Upper lobe of left lung (tissue), 6 donors: Measurements from ENCODE around the gene PLD2. TPM values are rescaled to one million over a fixed set of nuclear protein-coding genes. Genes with fewer than 3 reads are reported as not detected.

ENCODE experiments used
- ATAC-seq, 2 donors: fragments of 200-7000 bp; cut with Tn5 transposase; one replicate each; pipeline ENCODE4 v1.9.1; 2022; ENCODE audit warnings: mild to moderate bottlenecking in 2 of 2, moderate library complexity in 2 of 2; ENCODE audit not compliant: low FRiP score in 2 of 2
- DNase-seq, 2 donors: peaks; one replicate each; pipeline ENCODE4 v3.0.0-alpha.2; 2019 to 2020
- H3K27ac ChIP-seq, 4 donors: fragments of 200-600 bp; sonication (generic); one replicate each; pipeline ENCODE4 v1.5.1; 2016 to 2019
- H3K27me3 ChIP-seq, 4 donors: fragments of 200-600 bp; sonication (generic); one replicate each; pipeline ENCODE4 v1.5.1; 2017 to 2019
- H3K36me3 ChIP-seq, 4 donors: fragments of 200-600 bp; sonication (generic); one replicate each; pipeline ENCODE4 v1.5.1; 2016 to 2019
- H3K4me1 ChIP-seq, 4 donors: fragments of 200-600 bp; sonication (generic); one replicate each; pipeline ENCODE4 v1.5.1; 2018 to 2019
- H3K4me3 ChIP-seq, 4 donors: fragments of 200-600 bp; sonication (generic); one replicate each; pipeline ENCODE4 v1.5.1; 2017 to 2019; ENCODE audit warnings: mild to moderate bottlenecking in 2 of 4, moderate library complexity in 1 of 4
- H3K9me3 ChIP-seq, 4 donors: fragments of 200-600 bp; sonication (generic); one replicate each; pipeline ENCODE4 v1.5.1; 2018 to 2019
- EP300 ChIP-seq, 4 donors: sonication (generic); formaldehyde crosslinking; IDR thresholded peaks; one replicate each; pipeline ENCODE4 v1.5.1; 2017; ENCODE audit warnings: antibody characterized with exemption in 4 of 4, control low read depth in 2 of 4
- POLR2A ChIP-seq, 4 donors: fragments of 450-650 bp; IDR thresholded peaks; one replicate each; pipeline ENCODE4 v1.5.1; 2016 to 2017; ENCODE audit warnings: antibody characterized with exemption in 4 of 4, mild to moderate bottlenecking in 2 of 4
- POLR2AphosphoS5 ChIP-seq, 2 donors: sonication (generic); formaldehyde crosslinking; IDR thresholded peaks; one replicate each; pipeline ENCODE4 v1.5.1; 2017; ENCODE audit warnings: antibody characterized with exemption in 2 of 2
- WGBS, 2 donors: methylation state at CpG; one replicate each; pipeline ENCODE4 v1.1.5; 2017 to 2018; 5-methylcytosine and 5-hydroxymethylcytosine counted together
- total RNA-seq, 6 donors: library from RNA; depleted of rRNA in 4 of 6; stranded (reverse); fragments of >200 nt in 4 of 6; gene quantifications; one replicate each; pipeline versions ENCODE4 v1.1.0 to v1.2.1, GENCODE V29; 2016 to 2021
- TF ChIP-seq, protein P1 (sequence below), 6 experiments: fragments of 450-650 bp in 4 of 6; fragments of 200-600 bp in 2 of 6; sonication (generic) in 2 of 6; IDR thresholded peaks; one replicate each; pipeline ENCODE4 v1.5.1; 2016 to 2019; ENCODE audit warnings: antibody characterized with exemption in 6 of 6
- donor health status: DM: no; HTN: no; CAD: no; lungs with moderate emphysema.
- donor health status: DM: no; HTN: yes; CAD: no; lungs with severe emphysema.

The PLD2 gene
- total RNA-seq, 6 donors from 2014 or later = 15.0 to 51.3 (median 37.6) TPM

DNA sequence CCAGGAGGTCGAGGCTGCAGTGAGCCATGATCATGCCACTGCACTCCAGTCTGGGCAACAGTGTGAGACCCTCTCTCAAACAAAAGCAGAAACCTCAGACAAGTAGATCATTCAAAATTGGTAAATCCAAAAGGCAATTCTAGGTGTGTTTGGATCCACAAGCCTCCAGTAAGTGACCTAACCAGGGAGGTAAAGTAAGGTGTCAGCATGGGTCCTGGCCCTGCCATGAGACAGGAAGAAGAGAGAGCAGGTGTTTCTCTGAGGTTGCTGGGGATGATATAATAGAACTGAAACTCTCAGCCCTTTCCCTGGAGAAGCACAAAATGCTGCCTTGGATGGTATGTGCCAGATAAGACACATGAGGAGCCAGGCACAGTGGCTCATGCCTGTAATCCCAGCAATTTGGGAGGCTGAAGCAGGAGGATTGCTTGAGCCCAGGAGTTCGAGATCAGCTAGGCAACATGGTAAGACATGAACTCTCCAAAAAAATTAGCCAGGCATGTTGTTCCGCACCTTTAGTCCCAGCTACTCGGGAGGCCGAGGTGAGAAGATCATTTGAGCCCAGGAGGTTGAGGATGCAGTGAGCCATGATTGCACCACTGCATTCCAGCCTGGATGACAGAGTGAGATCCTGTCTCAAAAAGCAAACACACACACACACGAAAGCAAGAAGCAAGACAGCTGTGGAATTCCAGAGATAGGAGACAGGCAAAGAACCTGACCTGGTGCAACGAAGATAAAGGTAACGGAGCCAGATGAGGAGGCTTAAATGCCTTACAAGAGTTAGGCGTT, 28.8 kb upstream of the PLD2 start:
- peaks cover 0 to 4% (median 2%) of the 10 kb centered on the region in 4 donors for H3K27me3 ChIP-seq

DNA sequence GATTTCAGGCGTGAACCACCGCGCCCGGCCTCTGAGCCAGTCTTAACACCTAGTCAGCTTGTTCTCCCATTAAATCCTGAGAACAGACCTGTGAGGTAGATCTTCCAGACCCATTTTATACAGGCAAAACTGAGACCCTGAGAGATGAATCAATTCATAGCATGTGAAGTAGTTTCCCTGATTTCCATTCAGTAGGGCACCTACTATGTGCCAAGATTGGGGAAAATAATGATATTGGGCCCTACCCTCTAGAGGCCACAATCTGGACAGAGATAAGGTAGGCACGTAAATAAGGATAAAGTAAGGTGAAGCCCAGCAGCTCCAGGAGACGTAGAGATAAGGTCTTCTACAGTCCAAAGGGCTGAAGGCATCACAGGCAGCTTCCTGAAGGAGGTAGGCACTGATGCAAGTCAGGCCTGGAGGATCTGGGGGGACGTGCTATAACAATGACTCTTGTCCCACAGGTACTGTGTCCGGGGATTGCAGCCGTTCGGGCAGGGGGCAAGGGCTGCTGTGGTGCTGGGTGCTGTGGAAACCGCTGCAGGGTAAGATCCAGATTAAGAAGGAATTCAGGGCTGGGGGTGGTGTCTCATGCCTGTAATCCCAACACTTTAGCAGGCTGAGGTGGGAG, 26.5 kb upstream of the PLD2 start:
- Histone ChIP-seq H3K4me3 (no peak overlapping the region), H3K27me3 (peaks cover 0 to 10% (median 2%) of the 10 kb centered on the region in 4 donors), H3K9me3 (no peaks in the 10 kb centered on the region), H3K36me3 (no peaks in the 10 kb centered on the region), H3K27ac (no peak overlapping the region), H3K4me1 (peaks cover 4 to 5% (median 5%) of the 10 kb centered on the region in 4 donors)
- TF ChIP-seq EP300 (IDR thresholded peaks at IDR 0.05) = no peak
- TF ChIP-seq, protein P1, sequence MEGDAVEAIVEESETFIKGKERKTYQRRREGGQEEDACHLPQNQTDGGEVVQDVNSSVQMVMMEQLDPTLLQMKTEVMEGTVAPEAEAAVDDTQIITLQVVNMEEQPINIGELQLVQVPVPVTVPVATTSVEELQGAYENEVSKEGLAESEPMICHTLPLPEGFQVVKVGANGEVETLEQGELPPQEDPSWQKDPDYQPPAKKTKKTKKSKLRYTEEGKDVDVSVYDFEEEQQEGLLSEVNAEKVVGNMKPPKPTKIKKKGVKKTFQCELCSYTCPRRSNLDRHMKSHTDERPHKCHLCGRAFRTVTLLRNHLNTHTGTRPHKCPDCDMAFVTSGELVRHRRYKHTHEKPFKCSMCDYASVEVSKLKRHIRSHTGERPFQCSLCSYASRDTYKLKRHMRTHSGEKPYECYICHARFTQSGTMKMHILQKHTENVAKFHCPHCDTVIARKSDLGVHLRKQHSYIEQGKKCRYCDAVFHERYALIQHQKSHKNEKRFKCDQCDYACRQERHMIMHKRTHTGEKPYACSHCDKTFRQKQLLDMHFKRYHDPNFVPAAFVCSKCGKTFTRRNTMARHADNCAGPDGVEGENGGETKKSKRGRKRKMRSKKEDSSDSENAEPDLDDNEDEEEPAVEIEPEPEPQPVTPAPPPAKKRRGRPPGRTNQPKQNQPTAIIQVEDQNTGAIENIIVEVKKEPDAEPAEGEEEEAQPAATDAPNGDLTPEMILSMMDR (IDR thresholded peaks at IDR 0.05) = no peak
- TF ChIP-seq POLR2A (IDR thresholded peaks at IDR 0.05) = no peak
- ATAC-seq (no peak), DNase-seq (no peak)
- WGBS, 2 donors = 84 to 91% methylated on average over 9 to 11 of the region's 11 CpGs

More for the DNA sequence above, 28.8 kb upstream of the PLD2 start:
- H3K4me3 ChIP-seq = no peak overlapping the region
- no peaks in the 10 kb centered on the region for H3K36me3 ChIP-seq
- TF ChIP-seq, protein P1 (IDR thresholded peaks at IDR 0.05) = no peak
- TF ChIP-seq POLR2AphosphoS5 (IDR thresholded peaks at IDR 0.05) (no peak), POLR2A (IDR thresholded peaks at IDR 0.05) (no peak), EP300 (IDR thresholded peaks at IDR 0.05) (no peak)
- no peak overlapping the region for H3K27ac ChIP-seq
- H3K4me1 ChIP-seq = no peaks in the 10 kb centered on the region
- ATAC-seq (no peak), DNase-seq (no peak)
- WGBS, 2 donors = 65 to 71% methylated on average over 9 of the region's 9 CpGs
- H3K9me3 ChIP-seq = no peaks in the 10 kb centered on the region

DNA sequence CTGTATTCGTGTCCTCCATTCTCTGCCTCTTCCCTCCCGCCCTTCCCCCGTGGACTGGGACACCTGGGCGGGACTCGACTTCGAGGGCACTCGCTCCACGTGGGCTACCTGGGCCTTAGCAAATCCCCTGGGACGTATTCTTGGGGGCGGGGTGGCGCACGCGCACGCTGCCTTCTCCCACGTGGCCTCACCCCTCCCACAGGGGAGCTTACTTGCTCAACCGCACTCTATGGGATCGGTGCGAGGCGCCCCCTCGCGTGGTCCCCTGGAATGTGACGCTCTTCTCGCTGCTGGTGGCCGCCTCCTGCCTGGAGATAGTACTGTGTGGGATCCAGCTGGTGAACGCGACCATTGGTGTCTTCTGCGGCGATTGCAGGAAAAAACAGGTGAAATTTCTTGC, 24.3 kb upstream of the PLD2 start:
- Histone ChIP-seq H3K27me3 (peaks cover 0 to 12% (median 2%) of the 10 kb centered on the region in 4 donors), H3K4me3 (no peak overlapping the region), H3K27ac (no peak overlapping the region), H3K9me3 (no peaks in the 10 kb centered on the region), H3K4me1 (peaks cover 21 to 27% (median 26%) of the 10 kb centered on the region in 4 donors), H3K36me3 (no peaks in the 10 kb centered on the region)
- DNase-seq (peak; percentile 35 to 88), ATAC-seq (peak in 1 of 2 donors; percentile 13)
- TF ChIP-seq POLR2A (IDR thresholded peaks at IDR 0.05) = no peak
- TF ChIP-seq, protein P1 (IDR thresholded peaks at IDR 0.05) = peak in 3 of 6 experiments; percentile 14 to 26 (median 23)
- 37 to 42% methylated on average over 15 to 27 of the region's 28 CpGs for WGBS, 2 donors

GRCh38 chr17:4785311-4786105, 21.4 kb upstream of the PLD2 start:
- Histone ChIP-seq H3K9me3 (no peaks in the 10 kb centered on the region), H3K4me1 (peaks cover 33 to 44% (median 39%) of the 10 kb centered on the region in 4 donors), H3K4me3 (peak overlapping the region in 2 of 4 donors; percentile 22 to 28), H3K27ac (peak overlapping the region in 1 of 4 donors; percentile 5), H3K27me3 (peaks cover 0 to 12% (median 2%) of the 10 kb centered on the region in 4 donors), H3K36me3 (no peaks in the 10 kb centered on the region)
- 12 to 20% methylated on average over 51 to 56 of the region's 61 CpGs for WGBS, 2 donors
- DNase-seq = peak in 1 of 2 donors; percentile 86
- ATAC-seq = no peak
- TF ChIP-seq EP300 (IDR thresholded peaks at IDR 0.05) (no peak), POLR2AphosphoS5 (IDR thresholded peaks at IDR 0.05) (no peak), POLR2A (IDR thresholded peaks at IDR 0.05) (no peak)
- TF ChIP-seq, protein P1 (IDR thresholded peaks at IDR 0.05) = no peak
